ENCODE measurements around the gene ATXN2.

- TF ChIP-seq GMEB1 (CRISPR knock-in tag; IDR thresholded peaks at IDR 0.05) = no peak
- no peak for TF ChIP-seq RNF219 (CRISPR knock-in tag; IDR thresholded peaks at IDR 0.05)
- no peak for TF ChIP-seq TAF15 (IDR thresholded peaks at IDR 0.05; ENCODE audit: low read depth, low read length)
- no peak for TF ChIP-seq KHSRP (IDR thresholded peaks at IDR 0.05)
Observed at GRCh38 chr12:111557271-111558106, 41.6 kb downstream of the ATXN2 start.

Data from K562 (cell line).